IPS-15b (cell line): ENCODE measurements around the gene PRRC2A.
A peak's percentile ranks its signal among the peaks of the same experiment; 100 is the strongest.

Source experiments
- H3K27me3 ChIP-seq: one replicate; pipeline ENCODE4 v1.6.1; 2013; ENCODE audit warnings: low read length; ENCODE audit not compliant: control insufficient read depth, insufficient read depth
- H3K36me3 ChIP-seq: one replicate; pipeline ENCODE4 v1.6.1; 2013; ENCODE audit warnings: low read length; ENCODE audit not compliant: control insufficient read depth, insufficient read depth
- H3K4me1 ChIP-seq: one replicate; pipeline ENCODE4 v1.6.1; 2013; ENCODE audit warnings: mild to moderate bottlenecking, low read length; ENCODE audit not compliant: control insufficient read depth, insufficient read depth
- H3K4me3 ChIP-seq: one replicate; pipeline ENCODE4 v1.5.1; 2013; ENCODE audit warnings: low read depth, low read length
- H3K9ac ChIP-seq: one replicate; pipeline ENCODE4 v1.6.1; 2013; ENCODE audit warnings: low read depth, mild to moderate bottlenecking, low read length
- H3K9me3 ChIP-seq: one replicate; pipeline ENCODE4 v1.6.1; 2013; ENCODE audit warnings: mild to moderate bottlenecking, low read length; ENCODE audit not compliant: control insufficient read depth, insufficient read depth

The PRRC2A gene

GRCh38 chr6:31660381-31661261 is 40.1 kb downstream of the PRRC2A start, which contains the start of gene C6orf47:
TSS of gene C6orf47 (minus strand) at chr6:31660778. CDS start at chr6:31659947, 831 bp downstream.
- Histone ChIP-seq H3K36me3 (peaks cover 18% of the 10 kb centered on the region), H3K4me3 (peak within 1 kb of the TSS; percentile 92), H3K27me3 (no peaks in the 10 kb centered on the region), H3K4me1 (peaks cover 3% of the 10 kb centered on the region), H3K9ac (peak within 1 kb of the TSS; percentile 96), H3K9me3 (no peaks in the 10 kb centered on the region)

- Histone ChIP-seq H3K27me3 (no peaks in the 10 kb centered on the region), H3K36me3 (peaks cover 18% of the 10 kb centered on the region), H3K9me3 (no peaks in the 10 kb centered on the region), H3K4me1 (peaks cover 3% of the 10 kb centered on the region), H3K9ac (peak overlapping the region; percentile 65), H3K4me3 (peak overlapping the region; percentile 92)
Measured at GRCh38 chr6:31661262-31662123, 41.0 kb downstream of the PRRC2A start.

DNA sequence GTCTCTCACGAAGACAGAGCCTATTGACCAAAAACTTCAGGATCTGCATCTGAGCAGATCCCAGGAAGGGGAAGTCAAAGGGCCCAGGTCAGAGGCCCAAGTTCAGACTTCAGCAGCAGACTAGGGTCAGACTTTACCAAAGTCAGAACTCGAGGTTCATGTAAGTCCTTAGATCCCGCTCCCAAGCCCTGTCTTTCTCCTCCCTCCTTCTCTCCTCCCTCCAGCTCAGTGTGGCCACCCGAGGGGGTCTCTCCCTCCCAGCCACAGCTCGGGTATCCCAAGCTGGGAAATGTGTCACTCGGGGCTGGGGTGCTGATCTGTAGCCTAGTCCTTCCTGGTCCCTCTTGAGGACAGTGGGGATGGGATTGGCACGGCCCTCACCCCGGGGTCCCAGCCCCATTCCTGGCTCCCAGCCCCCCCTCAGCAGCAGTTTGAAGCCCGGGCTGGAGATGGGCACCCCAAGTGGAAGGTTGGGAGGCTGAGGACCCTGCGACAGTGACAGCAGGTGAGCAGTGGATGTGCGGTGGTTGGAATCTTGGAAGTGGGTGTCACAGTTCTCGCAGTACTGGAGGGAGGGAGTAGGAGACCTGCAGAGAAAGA is 41.7 kb downstream of the PRRC2A start:
- H3K9ac ChIP-seq, result no peak overlapping the region
- peaks cover 3% of the 10 kb centered on the region for H3K4me1 ChIP-seq
- H3K27me3 ChIP-seq, result no peaks in the 10 kb centered on the region
- no peak overlapping the region for H3K4me3 ChIP-seq
- peaks cover 18% of the 10 kb centered on the region for H3K36me3 ChIP-seq
- H3K9me3 ChIP-seq, result no peaks in the 10 kb centered on the region

DNA sequence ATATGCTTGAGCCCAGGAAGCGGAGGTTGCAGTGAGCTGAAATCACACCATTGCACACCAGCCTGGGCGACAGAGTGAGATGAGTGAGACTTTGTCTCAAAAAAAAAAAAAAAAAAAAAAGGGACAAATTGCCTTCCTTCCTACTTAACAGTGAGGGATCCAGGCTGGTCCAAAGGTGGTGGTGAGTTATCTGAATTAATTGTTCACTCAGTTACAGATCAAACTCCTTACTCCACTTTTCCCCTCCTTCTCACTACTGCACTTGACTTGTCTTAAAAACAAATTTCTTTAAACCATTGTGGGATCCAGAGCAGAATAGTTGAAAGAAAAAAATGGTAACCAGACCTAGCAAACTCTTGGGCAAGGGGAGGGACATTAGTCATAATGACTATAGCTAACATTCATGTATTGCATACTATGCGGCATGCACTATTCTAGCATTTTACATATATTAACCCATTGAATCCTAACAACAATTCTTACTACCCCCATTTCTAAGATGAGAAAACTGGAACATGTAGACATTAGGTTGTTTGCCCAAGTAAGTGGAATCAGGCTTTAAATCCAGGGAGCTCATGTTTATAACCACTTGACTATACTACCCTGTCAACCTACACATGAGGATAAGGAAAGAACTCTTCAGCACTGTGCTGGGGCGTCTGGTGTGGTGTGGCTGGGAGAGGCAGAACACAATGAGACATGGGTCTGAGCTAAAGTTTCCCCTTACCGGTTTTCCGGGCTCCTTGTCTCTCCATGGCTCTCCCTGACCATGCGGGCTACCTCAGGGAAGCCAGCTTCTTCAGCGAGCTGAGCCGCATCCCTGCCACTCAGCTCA is 42.8 kb downstream of the PRRC2A start:
- peak overlapping the region; percentile 97 for H3K4me3 ChIP-seq
- no peak overlapping the region for H3K9ac ChIP-seq
- peaks cover 3% of the 10 kb centered on the region for H3K4me1 ChIP-seq
- no peaks in the 10 kb centered on the region for H3K9me3 ChIP-seq
- H3K27me3 ChIP-seq, result no peaks in the 10 kb centered on the region
- H3K36me3 ChIP-seq, result peaks cover 26% of the 10 kb centered on the region

GRCh38 chr6:31663961-31664789 is 43.7 kb downstream of the PRRC2A start:
- Histone ChIP-seq H3K4me3 (peak overlapping the region; percentile 97), H3K36me3 (peaks cover 32% of the 10 kb centered on the region), H3K27me3 (no peaks in the 10 kb centered on the region), H3K4me1 (peaks cover 3% of the 10 kb centered on the region), H3K9me3 (no peaks in the 10 kb centered on the region), H3K9ac (peak overlapping the region; percentile 97)

DNA sequence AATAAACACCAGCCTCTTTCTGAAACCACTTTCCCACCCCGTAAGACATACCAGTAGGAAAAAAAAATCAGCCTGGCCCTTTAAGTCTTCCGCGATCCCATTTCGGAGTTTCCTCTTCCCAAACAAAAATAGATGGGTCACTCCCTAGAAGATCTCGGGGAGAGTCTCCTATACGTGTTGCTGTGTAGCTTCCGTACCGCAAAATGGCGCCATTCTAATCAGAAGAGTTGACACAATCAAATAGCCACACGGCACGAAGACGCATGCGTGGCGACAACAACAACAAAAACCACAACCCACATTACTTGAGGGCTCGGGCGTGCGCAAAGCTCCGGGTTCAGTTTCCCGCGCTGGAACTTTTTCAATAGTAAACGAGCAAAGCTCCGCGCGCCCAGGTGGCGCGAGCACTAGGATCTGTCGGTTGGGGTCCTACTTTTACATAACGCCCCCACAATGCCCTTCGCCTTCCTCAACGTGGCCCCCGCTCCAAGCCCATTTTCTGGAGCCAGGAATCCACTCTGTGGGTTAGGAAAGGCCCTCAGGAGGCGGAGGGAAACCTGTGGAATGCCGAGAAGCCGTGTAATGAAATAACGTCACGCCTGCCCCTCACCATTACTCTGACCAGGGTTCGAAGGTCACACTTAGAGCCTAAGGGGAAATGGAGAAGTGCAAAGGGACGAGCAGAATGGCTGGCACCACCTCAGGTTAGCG is 44.4 kb downstream of the PRRC2A start, which contains the start of gene GPANK1:
Gene GPANK1, minus strand, starts transcription at position 208 of the 711 bp plus-strand sequence. CDS start 519 bp downstream, outside the sequence.
- Histone ChIP-seq H3K36me3 (peaks cover 39% of the 10 kb centered on the region), H3K4me3 (peak within 1 kb of the TSS; percentile 97), H3K9me3 (no peaks in the 10 kb centered on the region), H3K27me3 (no peaks in the 10 kb centered on the region), H3K9ac (peak within 1 kb of the TSS; percentile 97), H3K4me1 (peaks cover 3% of the 10 kb centered on the region)

GRCh38 chr6:31665501-31666336 is 45.2 kb downstream of the PRRC2A start, which contains the start of gene CSNK2B:
TSS of gene CSNK2B (plus strand) at chr6:31666080. CDS start at chr6:31666832, 752 bp downstream.
- Histone ChIP-seq H3K36me3 (peaks cover 45% of the 10 kb centered on the region), H3K4me1 (peaks cover 3% of the 10 kb centered on the region), H3K4me3 (peak within 1 kb of the TSS; percentile 97), H3K9ac (peak within 1 kb of the TSS; percentile 97), H3K27me3 (no peaks in the 10 kb centered on the region), H3K9me3 (no peaks in the 10 kb centered on the region)

DNA sequence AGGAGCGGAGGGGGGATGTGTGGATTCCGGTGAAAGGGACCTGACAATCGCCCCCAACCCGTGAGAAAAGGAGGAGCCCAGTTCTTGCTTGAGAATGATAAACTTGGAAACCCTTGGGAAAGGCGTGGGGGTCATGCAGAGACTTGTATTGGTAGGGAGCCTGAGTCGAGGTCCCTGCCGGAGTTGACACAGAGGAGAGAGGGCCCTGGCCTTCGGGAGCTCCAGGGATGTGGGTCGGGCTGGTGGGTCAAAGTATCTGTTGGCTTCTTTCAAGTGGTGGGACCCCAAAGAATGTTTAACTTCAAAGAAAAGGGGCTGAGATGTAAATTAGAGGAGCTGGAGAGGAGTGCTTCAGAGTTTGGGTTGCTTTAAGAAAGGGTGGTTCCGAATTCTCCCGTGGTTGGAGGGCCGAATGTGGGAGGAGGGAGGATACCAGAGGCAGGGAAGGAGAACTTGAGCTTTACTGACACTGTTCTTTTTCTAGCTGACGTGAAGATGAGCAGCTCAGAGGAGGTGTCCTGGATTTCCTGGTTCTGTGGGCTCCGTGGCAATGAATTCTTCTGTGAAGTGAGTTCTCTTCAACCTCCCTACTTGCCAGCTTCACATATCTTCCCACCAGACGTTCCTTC is 45.9 kb downstream of the PRRC2A start:
- H3K27me3 ChIP-seq, result no peaks in the 10 kb centered on the region
- H3K9me3 ChIP-seq, result no peaks in the 10 kb centered on the region
- peak overlapping the region; percentile 70 for H3K9ac ChIP-seq
- peak overlapping the region; percentile 97 for H3K4me3 ChIP-seq
- H3K4me1 ChIP-seq, result peaks cover 3% of the 10 kb centered on the region
- peaks cover 51% of the 10 kb centered on the region for H3K36me3 ChIP-seq

DNA sequence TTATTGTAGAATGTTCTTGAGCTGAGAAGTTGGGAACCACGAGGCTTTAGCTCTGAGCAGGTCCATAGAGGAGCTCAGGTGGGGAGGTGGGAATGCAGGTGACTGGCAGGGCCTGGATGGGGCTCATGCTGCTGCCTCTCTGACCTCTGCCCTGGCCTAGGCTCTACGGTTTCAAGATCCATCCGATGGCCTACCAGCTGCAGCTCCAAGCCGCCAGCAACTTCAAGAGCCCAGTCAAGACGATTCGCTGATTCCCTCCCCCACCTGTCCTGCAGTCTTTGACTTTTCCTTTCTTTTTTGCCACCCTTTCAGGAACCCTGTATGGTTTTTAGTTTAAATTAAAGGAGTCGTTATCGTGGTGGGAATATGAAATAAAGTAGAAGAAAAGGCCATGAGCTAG is 49.2 kb downstream of the PRRC2A start, which contains the start of gene LY6G5B:
Gene LY6G5B, plus strand, starts transcription at position 301 of the 400 bp plus-strand sequence. CDS start 975 bp downstream, outside the sequence.
- H3K36me3 ChIP-seq, result peaks cover 48% of the 10 kb centered on the region

More for the DNA sequence above, 49.2 kb downstream of the PRRC2A start, which contains the start of gene LY6G5B:
- Histone ChIP-seq H3K4me3 (no peak within 1 kb of the TSS), H3K4me1 (no peaks in the 10 kb centered on the region), H3K9ac (no peak within 1 kb of the TSS), H3K9me3 (no peaks in the 10 kb centered on the region), H3K27me3 (no peaks in the 10 kb centered on the region)
